ENCODE results near the gene NUDT14.

NUDT14 gene

GRCh38 chr14:105131241-105131640 is 49.9 kb downstream of the NUDT14 start:
- no peak for DNase-seq (ENCODE audit: low read depth)

GRCh38 chr14:105128059-105128458 is 53.1 kb downstream of the NUDT14 start:
- no peak for DNase-seq (ENCODE audit: low read depth)

- DNase-seq (ENCODE audit: low read depth) = no peak
Measured at GRCh38 chr14:105126981-105127329, 54.2 kb downstream of the NUDT14 start.

GRCh38 chr14:105126126-105126980 is 54.8 kb downstream of the NUDT14 start:
- DNase-seq (ENCODE audit: low read depth) = no peak

GRCh38 chr14:105124823-105125222 is 56.3 kb downstream of the NUDT14 start:
- no peak for DNase-seq (ENCODE audit: low read depth)

GRCh38 chr14:105123981-105124765 is 56.9 kb downstream of the NUDT14 start:
- DNase-seq (ENCODE audit: low read depth) = no peak

- no peak for DNase-seq (ENCODE audit: low read depth)
Measured at GRCh38 chr14:105123064-105123665, 57.9 kb downstream of the NUDT14 start.

All from activated T-cell treated with anti-CD3 and anti-CD28 coated beads for 1 hour (primary cell).